Brain microvascular endothelial cell (primary cell): ENCODE data around the gene PBX1.

ENCODE experiments used
- DNase-seq: peaks from one replicate; pipeline ENCODE4 v3.0.0-alpha.2; 2020
- H3K27ac ChIP-seq: fragments of 250-450 bp; sonication (Bioruptor Pico); 2 replicates; pipeline ENCODE4 v1.5.1; 2020; ENCODE audit warnings: mild to moderate bottlenecking, moderate library complexity
- H3K27me3 ChIP-seq: fragments of 250-450 bp; sonication (Bioruptor Pico); replicated peaks from 2 replicates; pipeline ENCODE4 v1.5.1; 2020; ENCODE audit warnings: mild to moderate bottlenecking
- H3K36me3 ChIP-seq: fragments of 250-450 bp; sonication (Bioruptor Pico); replicated peaks from 2 replicates; pipeline ENCODE4 v1.5.1; 2020; ENCODE audit warnings: mild to moderate bottlenecking
- H3K4me3 ChIP-seq: 2 replicates; pipeline ENCODE4 v1.5.1; 2011; ENCODE audit warnings: low read depth, mild to moderate bottlenecking, control low read depth, low read length, moderate library complexity
- CTCF ChIP-seq: IDR thresholded peaks from 2 replicates; pipeline ENCODE4 v1.5.1; 2011; ENCODE audit warnings: low read depth, mild to moderate bottlenecking, moderate library complexity, low read length, control low read depth, inconsistent platforms; ENCODE audit errors: missing control alignments
- in situ Hi-C: cut with HindIII; loops from 2 replicates; pipeline ENCODE4 v1.10.0; 2017; ENCODE audit warnings: low sequenced_read_pairs, low pct_ligation_motif_present

Gene PBX1

GRCh38 chr1:164708596-164708995 lies 149.6 kb downstream of the PBX1 start:
- in situ Hi-C loops = no loop called here
- H3K27me3 ChIP-seq = no peaks in the 10 kb centered on the region
- H3K27ac ChIP-seq = peak overlapping the region; percentile 66
- TF ChIP-seq CTCF = no peak
- no peaks in the 10 kb centered on the region for H3K36me3 ChIP-seq
- H3K4me3 ChIP-seq = no peak overlapping the region
- no peak for DNase-seq

- TF ChIP-seq CTCF = no peak
- Histone ChIP-seq H3K27ac (no peak overlapping the region), H3K4me3 (no peak overlapping the region), H3K27me3 (no peaks in the 10 kb centered on the region), H3K36me3 (no peaks in the 10 kb centered on the region)
- in situ Hi-C loops = no loop called here
- DNase-seq = no peak
These were observed 150.1 kb downstream of the PBX1 start for GRCh38 chr1:164709126-164709525.

- no peak for DNase-seq
- TF ChIP-seq CTCF = no peak
- in situ Hi-C loops = no loop called here
- Histone ChIP-seq H3K27ac (no peak overlapping the region), H3K36me3 (no peaks in the 10 kb centered on the region), H3K27me3 (no peaks in the 10 kb centered on the region), H3K4me3 (no peak overlapping the region)
These were observed 150.7 kb downstream of the PBX1 start for GRCh38 chr1:164709541-164710278.

GRCh38 chr1:164712131-164713036 lies 153.4 kb downstream of the PBX1 start:
- H3K27ac ChIP-seq = no peak overlapping the region
- TF ChIP-seq CTCF = no peak
- no peaks in the 10 kb centered on the region for H3K27me3 ChIP-seq
- in situ Hi-C loops = no loop called here
- H3K4me3 ChIP-seq = no peak overlapping the region
- no peaks in the 10 kb centered on the region for H3K36me3 ChIP-seq
- DNase-seq = no peak

- in situ Hi-C loops = no loop called here
- Histone ChIP-seq H3K27ac (no peak overlapping the region), H3K4me3 (no peak overlapping the region), H3K27me3 (no peaks in the 10 kb centered on the region), H3K36me3 (no peaks in the 10 kb centered on the region)
- TF ChIP-seq CTCF = no peak
- DNase-seq = no peak
These were observed 154.6 kb downstream of the PBX1 start for GRCh38 chr1:164713456-164714207.
